ENCODE results near the gene HASPIN.
A peak's percentile ranks its signal among the peaks of the same experiment; 100 is the strongest.

DNA sequence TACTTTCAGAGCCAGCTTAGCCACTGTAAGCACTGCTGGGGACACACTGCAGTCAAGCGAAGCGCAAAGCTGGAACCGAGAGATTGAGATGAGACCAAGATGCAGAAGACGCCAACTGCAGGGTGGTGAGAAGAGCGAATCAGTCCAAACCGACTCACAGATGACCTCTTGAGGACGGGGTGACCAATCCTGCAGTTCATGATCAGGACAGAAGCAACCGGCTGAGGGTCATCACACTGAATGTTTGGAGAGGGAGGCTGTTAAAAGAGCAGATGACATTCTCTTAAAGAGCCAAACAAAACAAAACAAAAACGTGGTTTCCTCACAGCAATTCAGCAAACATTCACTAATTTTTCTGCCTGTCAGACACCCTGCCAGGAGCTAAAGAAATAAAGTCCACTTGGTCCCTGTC, 8.5 kb downstream of the HASPIN start:
- TF ChIP-seq CTCF (conservative IDR thresholded peaks at IDR 0.05; ENCODE audit: low read depth in 2 of 2): peak in 1 of 2 experiments; percentile 49; a peak in 2 of 4 replicates
- no peak for TF ChIP-seq REST (IDR thresholded peaks at IDR 0.05; ENCODE audit: unreplicated experiment)
- no peak for TF ChIP-seq POLR2AphosphoS5 (IDR thresholded peaks at IDR 0.05; ENCODE audit: low read depth)
- no peak for TF ChIP-seq CREB1 (CRISPR knock-in tag; IDR thresholded peaks at IDR 0.05; ENCODE audit: low read depth)
- TF ChIP-seq EZH2phosphoT487 (IDR thresholded peaks at IDR 0.05; ENCODE audit: unreplicated experiment): no peak
- TF ChIP-seq EZH2 (IDR thresholded peaks at IDR 0.05; ENCODE audit: low read depth, unreplicated experiment): no peak
- TF ChIP-seq STAT1 (IDR thresholded peaks at IDR 0.05; ENCODE audit: unreplicated experiment): no peak
- no peak for TF ChIP-seq JUNB (IDR thresholded peaks at IDR 0.05; ENCODE audit: unreplicated experiment)
- TF ChIP-seq ETS1 (IDR thresholded peaks at IDR 0.05): no peak
- TF ChIP-seq ZNF114 (CRISPR knock-in tag; IDR thresholded peaks at IDR 0.05): no peak
- TF ChIP-seq, protein P1, sequence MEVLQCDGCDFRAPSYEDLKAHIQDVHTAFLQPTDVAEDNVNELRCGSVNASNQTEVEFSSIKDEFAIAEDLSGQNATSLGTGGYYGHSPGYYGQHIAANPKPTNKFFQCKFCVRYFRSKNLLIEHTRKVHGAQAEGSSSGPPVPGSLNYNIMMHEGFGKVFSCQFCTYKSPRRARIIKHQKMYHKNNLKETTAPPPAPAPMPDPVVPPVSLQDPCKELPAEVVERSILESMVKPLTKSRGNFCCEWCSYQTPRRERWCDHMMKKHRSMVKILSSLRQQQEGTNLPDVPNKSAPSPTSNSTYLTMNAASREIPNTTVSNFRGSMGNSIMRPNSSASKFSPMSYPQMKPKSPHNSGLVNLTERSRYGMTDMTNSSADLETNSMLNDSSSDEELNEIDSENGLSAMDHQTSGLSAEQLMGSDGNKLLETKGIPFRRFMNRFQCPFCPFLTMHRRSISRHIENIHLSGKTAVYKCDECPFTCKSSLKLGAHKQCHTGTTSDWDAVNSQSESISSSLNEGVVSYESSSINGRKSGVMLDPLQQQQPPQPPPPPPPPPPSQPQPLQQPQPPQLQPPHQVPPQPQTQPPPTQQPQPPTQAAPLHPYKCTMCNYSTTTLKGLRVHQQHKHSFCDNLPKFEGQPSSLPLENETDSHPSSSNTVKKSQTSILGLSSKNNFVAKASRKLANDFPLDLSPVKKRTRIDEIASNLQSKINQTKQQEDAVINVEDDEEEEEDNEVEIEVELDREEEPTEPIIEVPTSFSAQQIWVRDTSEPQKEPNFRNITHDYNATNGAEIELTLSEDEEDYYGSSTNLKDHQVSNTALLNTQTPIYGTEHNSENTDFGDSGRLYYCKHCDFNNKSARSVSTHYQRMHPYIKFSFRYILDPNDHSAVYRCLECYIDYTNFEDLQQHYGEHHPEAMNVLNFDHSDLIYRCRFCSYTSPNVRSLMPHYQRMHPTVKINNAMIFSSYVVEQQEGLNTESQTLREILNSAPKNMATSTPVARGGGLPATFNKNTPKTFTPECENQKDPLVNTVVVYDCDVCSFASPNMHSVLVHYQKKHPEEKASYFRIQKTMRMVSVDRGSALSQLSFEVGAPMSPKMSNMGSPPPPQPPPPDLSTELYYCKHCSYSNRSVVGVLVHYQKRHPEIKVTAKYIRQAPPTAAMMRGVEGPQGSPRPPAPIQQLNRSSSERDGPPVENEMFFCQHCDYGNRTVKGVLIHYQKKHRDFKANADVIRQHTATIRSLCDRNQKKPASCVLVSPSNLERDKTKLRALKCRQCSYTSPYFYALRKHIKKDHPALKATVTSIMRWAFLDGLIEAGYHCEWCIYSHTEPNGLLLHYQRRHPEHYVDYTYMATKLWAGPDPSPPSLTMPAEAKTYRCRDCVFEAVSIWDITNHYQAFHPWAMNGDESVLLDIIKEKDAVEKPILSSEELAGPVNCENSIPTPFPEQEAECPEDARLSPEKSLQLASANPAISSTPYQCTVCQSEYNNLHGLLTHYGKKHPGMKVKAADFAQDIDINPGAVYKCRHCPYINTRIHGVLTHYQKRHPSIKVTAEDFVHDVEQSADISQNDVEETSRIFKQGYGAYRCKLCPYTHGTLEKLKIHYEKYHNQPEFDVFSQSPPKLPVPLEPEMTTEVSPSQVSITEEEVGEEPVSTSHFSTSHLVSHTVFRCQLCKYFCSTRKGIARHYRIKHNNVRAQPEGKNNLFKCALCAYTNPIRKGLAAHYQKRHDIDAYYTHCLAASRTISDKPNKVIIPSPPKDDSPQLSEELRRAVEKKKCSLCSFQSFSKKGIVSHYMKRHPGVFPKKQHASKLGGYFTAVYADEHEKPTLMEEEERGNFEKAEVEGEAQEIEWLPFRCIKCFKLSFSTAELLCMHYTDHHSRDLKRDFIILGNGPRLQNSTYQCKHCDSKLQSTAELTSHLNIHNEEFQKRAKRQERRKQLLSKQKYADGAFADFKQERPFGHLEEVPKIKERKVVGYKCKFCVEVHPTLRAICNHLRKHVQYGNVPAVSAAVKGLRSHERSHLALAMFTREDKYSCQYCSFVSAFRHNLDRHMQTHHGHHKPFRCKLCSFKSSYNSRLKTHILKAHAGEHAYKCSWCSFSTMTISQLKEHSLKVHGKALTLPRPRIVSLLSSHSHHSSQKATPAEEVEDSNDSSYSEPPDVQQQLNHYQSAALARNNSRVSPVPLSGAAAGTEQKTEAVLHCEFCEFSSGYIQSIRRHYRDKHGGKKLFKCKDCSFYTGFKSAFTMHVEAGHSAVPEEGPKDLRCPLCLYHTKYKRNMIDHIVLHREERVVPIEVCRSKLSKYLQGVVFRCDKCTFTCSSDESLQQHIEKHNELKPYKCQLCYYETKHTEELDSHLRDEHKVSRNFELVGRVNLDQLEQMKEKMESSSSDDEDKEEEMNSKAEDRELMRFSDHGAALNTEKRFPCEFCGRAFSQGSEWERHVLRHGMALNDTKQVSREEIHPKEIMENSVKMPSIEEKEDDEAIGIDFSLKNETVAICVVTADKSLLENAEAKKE (CRISPR knock-in tag; IDR thresholded peaks at IDR 0.05): no peak

Data from GM23338 (cell line).